ENCODE results near the gene ITGAL. TPM values are rescaled to one million over a fixed set of nuclear protein-coding genes. Genes with fewer than 3 reads are reported as not detected.
"Not testable (repeated sequence)": the region's sequence is repeated elsewhere in the genome, so short reads cannot be mapped to it uniquely, and the experiment has no call there.

ITGAL gene
- total and polyA plus RNA-seq, 8 donors, result 2.9 to 60.2 (median 5.6) TPM

DNA sequence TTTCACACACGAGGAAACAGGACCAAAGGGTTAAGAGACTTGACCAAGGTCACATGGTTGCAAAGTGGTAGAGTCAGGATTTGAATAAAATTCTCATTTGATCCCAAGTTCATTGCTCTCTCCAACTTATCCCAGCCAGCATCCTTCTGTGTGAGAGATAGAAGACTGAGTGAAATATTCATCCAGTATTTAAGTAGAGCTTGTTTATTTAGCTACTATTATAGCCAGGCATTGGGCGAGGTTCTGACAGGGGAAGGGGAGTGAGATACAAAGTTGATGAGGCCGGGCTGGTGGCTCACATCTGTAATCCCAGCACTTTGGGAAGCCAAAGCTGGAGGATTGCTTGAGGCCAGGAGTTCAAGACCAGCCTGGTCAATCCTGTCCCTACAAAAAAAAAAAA, 4.4 kb downstream of the ITGAL start:
- H3K9me3 ChIP-seq, result no peaks in the 10 kb centered on the region
- no peak overlapping the region for H3K4me3 ChIP-seq
- peaks cover 0 to 29% of the 10 kb centered on the region in 2 donors for H3K4me1 ChIP-seq
- H3K36me3 ChIP-seq, result peaks cover 0 to 31% of the 10 kb centered on the region in 2 donors
- no peak for DNase-seq
- peaks cover 0 to 44% of the 10 kb centered on the region in 2 donors for H3K27me3 ChIP-seq
- intact Hi-C loops (cut with DNase I), result no loop called here
- TF ChIP-seq CTCF (IDR thresholded peaks at IDR 0.05), result no peak
- ATAC-seq, result no peak
- H3K27ac ChIP-seq, result no peak overlapping the region

GRCh38 chr16:30477773-30478172, 5.2 kb downstream of the ITGAL start:
- ATAC-seq; intact Hi-C loops (cut with DNase I): not testable (repeated sequence)

GRCh38 chr16:30478766-30479478, 6.4 kb downstream of the ITGAL start:
- Histone ChIP-seq H3K4me3 (no peak overlapping the region), H3K36me3 (peaks cover 0 to 50% of the 10 kb centered on the region in 2 donors), H3K4me1 (peaks cover 0 to 13% of the 10 kb centered on the region in 2 donors), H3K9me3 (no peaks in the 10 kb centered on the region), H3K27me3 (peaks cover 0 to 25% of the 10 kb centered on the region in 2 donors), H3K27ac (no peak overlapping the region)
- intact Hi-C loops (cut with DNase I), result no loop called here
- ATAC-seq (no peak), DNase-seq (no peak)
- no peak for TF ChIP-seq CTCF (IDR thresholded peaks at IDR 0.05)

More at GRCh38 chr16:30477773-30478172, 5.2 kb downstream of the ITGAL start:
- not testable (repeated sequence) for H3K27ac ChIP-seq, DNase-seq, H3K9me3 ChIP-seq, H3K4me3 ChIP-seq
- H3K27me3 ChIP-seq, result peaks cover 0 to 36% of the 10 kb centered on the region in 2 donors
- H3K36me3 ChIP-seq, result peaks cover 0 to 39% of the 10 kb centered on the region in 2 donors
- H3K4me1 ChIP-seq, result peaks cover 0 to 23% of the 10 kb centered on the region in 2 donors

- DNase-seq, result no peak
- Histone ChIP-seq H3K27ac (no peak overlapping the region), H3K4me3 (no peak overlapping the region), H3K27me3 (peaks cover 0 to 2% of the 10 kb centered on the region in 2 donors), H3K9me3 (no peaks in the 10 kb centered on the region), H3K36me3 (peaks cover 0 to 64% of the 10 kb centered on the region in 2 donors), H3K4me1 (no peaks in the 10 kb centered on the region)
- no peak for TF ChIP-seq CTCF (IDR thresholded peaks at IDR 0.05)
- intact Hi-C loops (cut with DNase I), result no loop called here
- ATAC-seq, result no peak
Observed at GRCh38 chr16:30481381-30481780, 8.8 kb downstream of the ITGAL start.

DNA sequence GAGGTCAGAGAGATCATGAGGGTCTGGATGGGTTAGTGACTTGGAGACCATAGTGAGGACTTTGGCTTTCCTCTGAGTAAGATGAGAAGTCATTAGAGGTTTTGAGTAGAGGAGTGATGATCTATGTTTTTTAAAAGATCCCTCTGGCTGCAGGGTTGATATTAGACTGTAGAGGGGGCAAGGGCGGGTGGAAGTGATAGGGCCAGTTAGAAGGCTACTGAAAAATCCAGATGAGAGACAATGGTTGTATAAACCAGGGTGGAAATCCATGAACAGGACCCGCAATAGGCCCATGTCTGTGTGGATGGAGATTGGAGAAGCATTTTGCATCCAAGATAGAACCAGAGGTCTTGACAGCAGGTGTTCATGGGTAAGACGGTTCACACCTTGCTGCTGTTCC, 9.8 kb downstream of the ITGAL start:
- Histone ChIP-seq H3K27ac (no peak overlapping the region), H3K4me3 (no peak overlapping the region), H3K36me3 (peaks cover 0 to 73% of the 10 kb centered on the region in 2 donors), H3K4me1 (no peaks in the 10 kb centered on the region), H3K27me3 (no peaks in the 10 kb centered on the region), H3K9me3 (no peaks in the 10 kb centered on the region)
- intact Hi-C loops (cut with DNase I), result no loop called here
- no peak for DNase-seq
- no peak for ATAC-seq
- TF ChIP-seq CTCF (IDR thresholded peaks at IDR 0.05), result no peak
